Calu3 (cell line): ENCODE results near the gene PAM16. TPM values are rescaled to one million over a fixed set of nuclear protein-coding genes. Genes with fewer than 3 reads are reported as not detected.

Source experiments
- BruUV-seq: library from RNA; stranded (reverse); fragments of 400-500 nt; replicated peaks from 2 replicates; lab custom pipeline; 2021; lab: Mats Ljungman, UMichigan
- CTCF ChIA-PET: fragments of 300-600 bp; sonication (Branson Sonifier 250); formaldehyde crosslinking; loops from one replicate; lab custom pipeline; 2022; ENCODE audit warnings: antibody characterized with exemption; lab: Charles Lee
- DNase-seq: peaks from one replicate; pipeline ENCODE4 v3.0.0; 2022
- H3K27ac Mint-ChIP-seq: one replicate; pipeline ENCODE4 v1.8.0; 2022; ENCODE audit warnings: mixed read lengths; ENCODE audit not compliant: unreplicated experiment
- H3K27me3 Mint-ChIP-seq: one replicate; pipeline ENCODE4 v1.8.0; 2022; ENCODE audit warnings: mixed read lengths; ENCODE audit not compliant: unreplicated experiment
- H3K36me3 Mint-ChIP-seq: one replicate; pipeline ENCODE4 v1.8.0; 2022; ENCODE audit warnings: mild to moderate bottlenecking, moderate library complexity, mixed read lengths; ENCODE audit not compliant: insufficient read depth, unreplicated experiment
- H3K4me1 Mint-ChIP-seq: one replicate; pipeline ENCODE4 v1.8.0; 2022; ENCODE audit warnings: mild to moderate bottlenecking, low read depth, mixed read lengths; ENCODE audit not compliant: unreplicated experiment
- H3K4me3 Mint-ChIP-seq: one replicate; pipeline ENCODE4 v1.8.0; 2022; ENCODE audit warnings: mild to moderate bottlenecking, low read depth, moderate library complexity, mixed read lengths; ENCODE audit not compliant: unreplicated experiment
- H3K9me3 Mint-ChIP-seq: one replicate; pipeline ENCODE4 v1.8.0; 2022; ENCODE audit warnings: low read depth, mixed read lengths; ENCODE audit not compliant: unreplicated experiment
- CTCF ChIP-seq: fragments of 200-600 bp; IDR thresholded peaks from one replicate; pipeline ENCODE4 v1.8.0; 2022; ENCODE audit warnings: antibody characterized with exemption; ENCODE audit not compliant: unreplicated experiment
- intact Hi-C: fragments of 100-400 bp; cut with micrococcal nuclease; formaldehyde crosslinking; loops from one replicate; pipeline ENCODE4 v1.10.0; 2022; ENCODE audit not compliant: unreplicated experiment
- total RNA-seq: library from RNA; stranded (reverse); gene quantifications from 2 replicates; pipeline ENCODE4 v1.2.3, GENCODE V29; 2022

Gene PAM16
- total RNA-seq, 1 experiment from 2014 or later = 72.7 TPM

- intact Hi-C loops = no loop called here
- H3K27ac Mint-ChIP-seq = no peak overlapping the region
- peaks cover 24% of the 10 kb centered on the region for H3K4me1 Mint-ChIP-seq
- no peak for TF ChIP-seq CTCF
- no peak for DNase-seq
- BruUV-seq = no TSS peak
- no peaks in the 10 kb centered on the region for H3K9me3 Mint-ChIP-seq
- CTCF ChIA-PET = no interaction called here
- peaks cover 14% of the 10 kb centered on the region for H3K36me3 Mint-ChIP-seq
- no peaks in the 10 kb centered on the region for H3K27me3 Mint-ChIP-seq
- no peak overlapping the region for H3K4me3 Mint-ChIP-seq
These were observed 49.9 kb downstream of the PAM16 start for GRCh38 chr16:4301177-4301576.

- BruUV-seq = TSS peak; percentile 43
- H3K27me3 Mint-ChIP-seq = no peaks in the 10 kb centered on the region
- peak; percentile 97 for DNase-seq
These were observed 52.2 kb downstream of the PAM16 start for GRCh38 chr16:4298761-4299522.

DNA sequence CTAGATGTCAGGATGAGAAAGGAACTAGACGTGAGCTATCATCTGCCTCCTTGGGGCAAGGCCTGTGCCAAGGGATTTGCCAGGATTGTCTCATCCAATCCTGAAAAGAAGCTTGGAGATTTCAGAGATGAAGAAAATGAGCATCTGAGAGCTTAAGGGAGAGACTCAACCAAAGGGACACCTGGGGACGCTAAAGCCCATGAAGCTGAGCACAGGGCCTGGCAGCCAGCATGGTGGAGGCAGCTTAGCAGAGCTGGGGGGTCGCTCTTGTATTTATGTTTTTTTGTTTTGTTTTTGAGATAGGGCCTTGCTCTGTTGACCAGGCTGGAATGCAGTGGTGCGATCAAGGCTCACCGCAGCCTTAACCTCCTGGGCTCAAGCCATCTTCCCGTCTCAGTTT lies 53.6 kb downstream of the PAM16 start:
- TF ChIP-seq CTCF = no peak
- Mint-ChIP-seq H3K4me1 (peaks cover 35% of the 10 kb centered on the region), H3K36me3 (peaks cover 14% of the 10 kb centered on the region), H3K27me3 (no peaks in the 10 kb centered on the region), H3K9me3 (no peaks in the 10 kb centered on the region), H3K27ac (peak overlapping the region; percentile 50), H3K4me3 (no peak overlapping the region)
- BruUV-seq = no TSS peak
- no peak for DNase-seq
- intact Hi-C loops = no loop called here
- CTCF ChIA-PET = interaction anchor here (0.6 to 3.1 kb wide), 6 partner anchors 9 to 216 kb away, joined by 3 to 9 read pairs (median 7); no protein-coding TSS in a partner anchor

More at GRCh38 chr16:4298761-4299522, 52.2 kb downstream of the PAM16 start:
- intact Hi-C loops = no loop called here
- Mint-ChIP-seq H3K4me1 (peaks cover 24% of the 10 kb centered on the region), H3K4me3 (peak overlapping the region; percentile 55), H3K36me3 (peaks cover 14% of the 10 kb centered on the region), H3K27ac (peak overlapping the region; percentile 89), H3K9me3 (no peaks in the 10 kb centered on the region)
- no peak for TF ChIP-seq CTCF
- CTCF ChIA-PET = interaction anchor here (0.5 to 3.1 kb wide), 16 partner anchors 8 to 883 kb away, joined by 3 to 10 read pairs (median 6); no protein-coding TSS in a partner anchor

DNA sequence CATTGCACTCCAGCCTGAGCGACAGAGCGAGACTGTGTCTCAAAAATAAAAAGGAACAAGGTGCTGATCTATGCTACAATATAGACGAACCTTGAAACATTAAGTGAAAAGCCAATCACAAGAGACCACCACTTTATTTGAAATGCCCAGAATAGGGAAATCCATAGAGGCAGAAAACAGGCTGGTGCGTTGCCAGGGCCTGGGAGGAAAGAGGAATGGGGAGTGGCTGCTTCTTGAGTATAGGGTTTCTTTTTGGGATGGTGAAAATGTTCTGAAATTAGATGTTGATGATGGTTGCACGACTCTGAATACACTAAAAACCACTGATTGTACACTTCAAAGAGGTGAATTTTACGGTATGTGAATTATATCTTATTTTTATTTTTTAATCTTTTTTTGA lies 55.5 kb downstream of the PAM16 start:
- DNase-seq = no peak
- no TSS peak for BruUV-seq
- CTCF ChIA-PET = no interaction called here
- Mint-ChIP-seq H3K27ac (no peak overlapping the region), H3K27me3 (no peaks in the 10 kb centered on the region), H3K36me3 (peaks cover 15% of the 10 kb centered on the region), H3K4me1 (peaks cover 44% of the 10 kb centered on the region), H3K4me3 (no peak overlapping the region), H3K9me3 (no peaks in the 10 kb centered on the region)
- intact Hi-C loops = no loop called here
- TF ChIP-seq CTCF = no peak
